H1 (cell line): Measurements from ENCODE around the gene MEIS2. TPM values are rescaled to one million over a fixed set of nuclear protein-coding genes. Genes with fewer than 3 reads are reported as not detected.

Experiments
- EGR1 ChIP-seq: IDR thresholded peaks from 2 replicates; pipeline ENCODE4 v1.6.1; 2011; ENCODE audit warnings: low read depth, low read length, borderline replicate concordance
- RBBP5 ChIP-seq: IDR thresholded peaks from 2 replicates; pipeline ENCODE4 v1.7.1; 2012; ENCODE audit warnings: low read depth, mild to moderate bottlenecking, inconsistent platforms, low read length, moderate library complexity, borderline replicate concordance
- SIX5 ChIP-seq: IDR thresholded peaks from 2 replicates; pipeline ENCODE4 v1.6.1; 2011; ENCODE audit warnings: mild to moderate bottlenecking, low read depth, low read length
- TAF1 ChIP-seq: IDR thresholded peaks from 2 replicates; pipeline ENCODE4 v1.6.1; 2011; ENCODE audit warnings: mild to moderate bottlenecking, low read depth, low read length
- polyA plus RNA-seq, 7 experiments: library from polyadenylated mRNA; depleted of rRNA in 3 of 7; stranded (reverse) in 5 of 7; unstranded in 2 of 7; fragments of >200 nt in 5 of 7; fragments of 200-250 nt in 2 of 7; gene quantifications; 1 replicate in 5 of 7; 2 replicates in 1 of 7; 4 replicates in 1 of 7; pipeline versions ENCODE4 v1.2.1 to v1.2.3, GENCODE V29; 2011 to 2013; ENCODE audit warnings: missing spikeins in 2 of 7, mixed read lengths in 2 of 7
- total RNA-seq: library from RNA; stranded (reverse); fragmentation: NEBNext Ultra II Directional; extraction: Animal tissue kit (Norgen Biotek cat#: 25700); gene quantifications from 2 replicates; pipeline ENCODE4 v1.2.1, GENCODE V29; 2021

MEIS2 gene
- total and polyA plus RNA-seq, 2 of the 8 experiments (the other 6 are each of a cell fraction or from before 2014, with no cell fraction given), result 0.22 to 1.2 TPM

DNA sequence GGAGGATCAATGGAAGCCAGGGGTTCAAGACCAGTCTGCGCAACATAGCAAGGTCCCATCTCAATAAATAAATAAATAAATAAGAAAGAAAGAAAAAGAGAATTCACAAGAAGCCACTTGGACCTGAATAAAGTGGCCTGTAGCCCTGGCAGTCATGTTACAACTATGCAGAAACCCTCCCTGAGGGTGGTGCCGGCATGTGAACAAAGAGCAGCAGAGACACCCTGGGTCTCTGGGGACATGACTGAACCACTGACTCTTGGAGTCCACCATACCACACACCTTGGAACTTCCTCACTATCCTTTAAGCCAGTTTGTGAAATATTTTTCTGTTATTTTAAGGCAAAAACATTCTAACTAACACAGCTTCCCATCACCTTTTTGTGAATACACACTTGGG lies 93.0 kb downstream of the MEIS2 start (continued):
- no peak for TF ChIP-seq TAF1
- no peak for TF ChIP-seq EGR1
- TF ChIP-seq SIX5, result no peak
- no peak for TF ChIP-seq RBBP5
